ENCODE results near the gene ATF2.

DNA sequence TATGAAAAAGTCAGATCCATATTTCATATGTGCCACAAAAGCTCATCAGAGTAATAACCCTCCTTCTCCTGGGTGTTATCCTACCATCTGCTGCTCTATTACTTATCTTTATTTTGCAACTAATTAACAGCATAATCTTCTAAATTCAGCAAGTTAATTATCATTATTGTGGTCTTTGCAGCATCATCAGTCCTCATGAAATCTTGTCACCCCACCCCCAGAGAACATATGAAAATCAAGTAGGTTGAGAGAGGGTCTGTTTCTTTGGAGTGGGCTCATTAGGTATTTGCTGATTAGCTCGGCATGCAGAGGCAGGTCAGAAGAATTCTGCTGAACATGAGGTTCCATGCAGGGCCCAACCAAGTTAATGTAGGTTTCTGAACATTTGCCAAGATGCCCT lies 64.8 kb downstream of the ATF2 start:
- TF ChIP-seq GATA3 (IDR thresholded peaks at IDR 0.05; ENCODE audit: low read depth, low read length) = no peak
- TF ChIP-seq GATA2 (IDR thresholded peaks at IDR 0.05; ENCODE audit: low read depth, low read length) = no peak

Measured in SH-SY5Y (cell line).